HepG2 (cell line): ENCODE results near the gene URB1. TPM values are rescaled to one million over a fixed set of nuclear protein-coding genes. Genes with fewer than 3 reads are reported as not detected.

Experiments used
- ATAC-seq: fragments of 200-7000 bp; cut with Tn5 transposase; 3 replicates; pipeline ENCODE4 v1.9.1; 2020; ENCODE audit warnings: mild to moderate bottlenecking, moderate library complexity
- BruUV-seq: library from RNA; stranded (reverse); fragments of 400-500 nt; replicated peaks from 2 replicates; lab custom pipeline; 2021; lab: Mats Ljungman, UMichigan
- CTCF ChIA-PET: fragments of 300-600 bp; formaldehyde crosslinking; extraction: SDS; loops from one replicate; lab custom pipeline; 2021; ENCODE audit warnings: low total read pairs, inconsistent platforms, low intra/inter-chr PET ratio; lab: Yijun Ruan, JAX
- POLR2A ChIA-PET: fragments of 350-600 bp; sonication (Branson Sonifier 250); formaldehyde crosslinking; loops from one replicate; lab custom pipeline; 2020; ENCODE audit warnings: antibody characterized with exemption, inconsistent platforms; lab: Yijun Ruan, JAX
- DNase-seq: peaks from one replicate; pipeline ENCODE4 v3.0.0-alpha.2; 2015; ENCODE audit warnings: low spot score
- FAIRE-seq: peaks from 3 replicates; lab custom pipeline; 2011; peaks lifted over from hg19 to GRCh38; lab: Jason Lieb, UNC
- H2AFZ ChIP-seq: one replicate; pipeline ENCODE4 v1.6.1; 2011; ENCODE audit warnings: low read length, inconsistent platforms
- H3K27ac ChIP-seq: fragments of 300-600 bp; 3 replicates; pipeline ENCODE4 v1.8.0; 2011; ENCODE audit warnings: mixed run types, mild to moderate bottlenecking, mixed read lengths, low read length, inconsistent platforms; ENCODE audit not compliant: insufficient read depth; ENCODE audit errors: extremely low read length
- H3K27me3 ChIP-seq, 2 experiments: fragments of 200-600 bp in 1 of 2; 2 replicates in 1 of 2; 3 replicates in 1 of 2; pipeline versions ENCODE4 v1.6.0 to v1.8.0; 2011; ENCODE audit warnings: low read length in 2 of 2, mild to moderate bottlenecking in 2 of 2, moderate library complexity in 2 of 2, inconsistent platforms in 1 of 2; ENCODE audit not compliant: insufficient read depth in 2 of 2, control insufficient read depth in 1 of 2
- H3K36me3 ChIP-seq, 2 experiments: fragments of 200-600 bp in 1 of 2; replicated peaks in 1 of 2; 2 replicates in 1 of 2; 3 replicates in 1 of 2; pipeline versions ENCODE4 v1.5.1 to v1.8.0; 2011; ENCODE audit warnings: low read length in 2 of 2, inconsistent platforms in 1 of 2; ENCODE audit not compliant: insufficient read depth in 2 of 2, control insufficient read depth in 1 of 2
- H3K4me1 ChIP-seq: 2 replicates; pipeline ENCODE4 v1.5.1; 2012; ENCODE audit warnings: low read length, inconsistent platforms; ENCODE audit not compliant: insufficient read depth
- H3K4me2 ChIP-seq: 2 replicates; pipeline ENCODE4 v1.6.0; 2011; ENCODE audit warnings: low read depth, low read length, inconsistent platforms
- H3K4me3 ChIP-seq, 3 experiments: fragments of 200-600 bp in 1 of 3; sonication (generic), shearing (Covaris generic) in 1 of 3; replicated peaks in 1 of 3; 2 replicates each; pipeline ENCODE4 v1.5.1; 2011 to 2016; ENCODE audit warnings: low read length in 3 of 3, inconsistent platforms in 2 of 3, low read depth in 2 of 3, mild to moderate bottlenecking in 2 of 3, control low read depth in 1 of 3, mixed read lengths in 1 of 3; ENCODE audit not compliant: insufficient read depth in 1 of 3
- H3K79me2 ChIP-seq: one replicate; pipeline ENCODE4 v1.6.1; 2011; ENCODE audit warnings: low read length, inconsistent platforms; ENCODE audit not compliant: insufficient read depth
- H3K9ac ChIP-seq: 2 replicates; pipeline ENCODE4 v1.6.0; 2011; ENCODE audit warnings: mild to moderate bottlenecking, low read depth, low read length, inconsistent platforms; ENCODE audit not compliant: insufficient read depth
- H3K9me3 ChIP-seq: 2 replicates; pipeline ENCODE4 v1.5.1; 2012; ENCODE audit warnings: mild to moderate bottlenecking, low read length
- H4K20me1 ChIP-seq: 2 replicates; pipeline ENCODE4 v1.6.0; 2011; ENCODE audit warnings: inconsistent platforms, mild to moderate bottlenecking, low read length, moderate library complexity; ENCODE audit not compliant: insufficient read depth
- DZIP1 ChIP-seq: sonication (generic); formaldehyde crosslinking; IDR thresholded peaks from 2 replicates; pipeline ENCODE4 v1.5.0; 2020; ENCODE audit warnings: mild to moderate bottlenecking, missing genetic modification reagents
- IRX3 ChIP-seq: sonication (generic); formaldehyde crosslinking; IDR thresholded peaks from 2 replicates; pipeline ENCODE4 v1.8.1; 2023; ENCODE audit warnings: mild to moderate bottlenecking, low read depth, missing genetic modification reagents, borderline replicate concordance
- JUND ChIP-seq: sonication (generic); formaldehyde crosslinking; IDR thresholded peaks from 2 replicates; pipeline ENCODE4 v1.8.0; 2022; ENCODE audit warnings: mild to moderate bottlenecking, missing genetic modification reagents
- NFKB2 ChIP-seq: sonication (generic); formaldehyde crosslinking; IDR thresholded peaks from 2 replicates; pipeline ENCODE4 v1.4.0; 2020; ENCODE audit warnings: missing genetic modification reagents, borderline replicate concordance
- PBX3 ChIP-seq: sonication (generic); formaldehyde crosslinking; IDR thresholded peaks from 2 replicates; pipeline ENCODE4 v1.8.1; 2023; ENCODE audit warnings: missing genetic modification reagents, inconsistent platforms, borderline replicate concordance
- RARA ChIP-seq: IDR thresholded peaks from 2 replicates; pipeline ENCODE4 v1.6.1; 2016; ENCODE audit warnings: missing genetic modification reagents, missing compliant biosample characterization
- REL ChIP-seq: sonication (generic); formaldehyde crosslinking; conservative IDR thresholded peaks from 2 replicates; pipeline ENCODE4 v1.8.0; 2022; ENCODE audit warnings: mild to moderate bottlenecking, missing genetic modification reagents, moderate library complexity
- RORA ChIP-seq: sonication (generic); formaldehyde crosslinking; IDR thresholded peaks from 2 replicates; pipeline ENCODE4 v1.5.0; 2020; ENCODE audit warnings: mild to moderate bottlenecking, missing genetic modification reagents, moderate library complexity
- USF2 ChIP-seq, 2 experiments: sonication (generic) in 1 of 2; formaldehyde crosslinking in 1 of 2; IDR thresholded peaks; 2 replicates each; pipeline versions ENCODE4 v1.5.1 to v1.6.1; 2011 to 2020; ENCODE audit warnings: borderline replicate concordance in 1 of 2, low read depth in 1 of 2, low read length in 1 of 2, mild to moderate bottlenecking in 1 of 2, missing genetic modification reagents in 1 of 2, moderate library complexity in 1 of 2
- ZFY ChIP-seq: sonication (generic); formaldehyde crosslinking; IDR thresholded peaks from 2 replicates; pipeline ENCODE4 v1.4.0; 2020; ENCODE audit warnings: missing genetic modification reagents
- ZNF878 ChIP-seq: sonication (generic); formaldehyde crosslinking; IDR thresholded peaks from 2 replicates; pipeline ENCODE4 v1.8.1; 2023; ENCODE audit warnings: mild to moderate bottlenecking, missing genetic modification reagents, moderate library complexity
- ZSCAN21 ChIP-seq: sonication (generic); formaldehyde crosslinking; IDR thresholded peaks from 2 replicates; pipeline ENCODE4 v1.8.0; 2022; ENCODE audit warnings: mild to moderate bottlenecking, missing genetic modification reagents, moderate library complexity, borderline replicate concordance
- WGBS: methylation state at CpG from one replicate; pipeline ENCODE4 v1.1.6; 2017; ENCODE audit warnings: low lambda C conversion rate; 5-methylcytosine and 5-hydroxymethylcytosine counted together
- in situ Hi-C: cut with HindIII; loops from 2 replicates; pipeline ENCODE4 v1.10.0; 2017; ENCODE audit warnings: low pct_unique_long_range_greater_than_20kb; ENCODE audit not compliant: extremely low pct_ligation_motif_present
- intact Hi-C: fragments of 100-400 bp; cut with micrococcal nuclease; formaldehyde crosslinking; loops from one replicate; pipeline ENCODE4 v1.10.0; 2022; ENCODE audit not compliant: unreplicated experiment
- polyA plus RNA-seq, 8 experiments: library from polyadenylated mRNA; depleted of rRNA in 3 of 8; stranded (reverse) in 7 of 8; unstranded in 1 of 8; fragments of >200 nt; fragmentation: Illumina TruSeq in 4 of 8; extraction: Trizol in 4 of 8; gene quantifications; 2 replicates each; pipeline versions ENCODE4 v1.2.1 to v1.2.3, GENCODE V29; 2011 to 2016; ENCODE audit warnings: low read depth in 4 of 8, missing spikeins in 1 of 8, mixed read lengths in 1 of 8; ENCODE audit not compliant: insufficient read depth in 1 of 8
- total RNA-seq, 5 experiments: library from RNA; depleted of rRNA; stranded (reverse); fragments of >200 nt; fragmentation: Illumina TruSeq; extraction: Trizol; gene quantifications; 2 replicates each; pipeline ENCODE4 v1.2.3, GENCODE V29; 2016; ENCODE audit warnings: low read depth in 1 of 5

Gene URB1
- total and polyA plus RNA-seq, 2 of the 13 experiments (the other 11 are each of a cell fraction or from before 2014, with no cell fraction given): 4.5 to 16.7 TPM

- Histone ChIP-seq H3K9me3 (no peaks in the 10 kb centered on the region), H3K79me2 (no peaks in the 10 kb centered on the region), H2AFZ (no peak overlapping the region), H3K4me1 (peaks cover 10% of the 10 kb centered on the region), H4K20me1 (no peaks in the 10 kb centered on the region), H3K36me3 (no peaks in the 10 kb centered on the region), H3K4me3 (no peak overlapping the region), H3K27ac (no peak overlapping the region), H3K27me3 (peaks cover 0 to 16% of the 10 kb centered on the region in 2 experiments; a peak in 1 of 5 replicates), H3K4me2 (peak overlapping the region; percentile 32; the same call in 1 of the 2 replicates), H3K9ac (no peak overlapping the region)
- ChIA-PET CTCF (no interaction called here), POLR2A (interaction anchor here (1.1 kb wide), 1 partner anchor 13 kb away, joined by 5 read pairs; no protein-coding TSS in a partner anchor)
- no TSS peak for BruUV-seq
- DNase-seq (no peak), FAIRE-seq (no peak), ATAC-seq (peak; percentile 61)
- TF ChIP-seq RARA (CRISPR knock-in tag) (no peak), PBX3 (no peak), JUND (no peak), DZIP1 (CRISPR knock-in tag) (no peak), ZNF878 (CRISPR knock-in tag) (no peak), NFKB2 (CRISPR knock-in tag) (no peak), RORA (no peak), REL (CRISPR knock-in tag) (no peak), USF2 (IDR thresholded peaks at IDR 0.05; ENCODE audit: low read depth, low read length) (no peak), USF2 (CRISPR knock-in tag; IDR thresholded peaks at IDR 0.05; ENCODE audit: borderline replicate concordance) (no peak), IRX3 (CRISPR knock-in tag) (no peak), ZSCAN21 (CRISPR knock-in tag) (no peak), ZFY (CRISPR knock-in tag) (no peak)
- WGBS: 30% methylated on average over 6 of the region's 6 CpGs
- in situ Hi-C loops (no loop called here), intact Hi-C loops (no loop called here)
These were observed 13.6 kb upstream of the URB1 start for GRCh38 chr21:32406405-32406804.
